ENCODE measurements around the gene LMO2. TPM values are rescaled to one million over a fixed set of nuclear protein-coding genes. Genes with fewer than 3 reads are reported as not detected.

The LMO2 gene
- total RNA-seq, 1 donor from 2014 or later = 65.1 TPM

DNA sequence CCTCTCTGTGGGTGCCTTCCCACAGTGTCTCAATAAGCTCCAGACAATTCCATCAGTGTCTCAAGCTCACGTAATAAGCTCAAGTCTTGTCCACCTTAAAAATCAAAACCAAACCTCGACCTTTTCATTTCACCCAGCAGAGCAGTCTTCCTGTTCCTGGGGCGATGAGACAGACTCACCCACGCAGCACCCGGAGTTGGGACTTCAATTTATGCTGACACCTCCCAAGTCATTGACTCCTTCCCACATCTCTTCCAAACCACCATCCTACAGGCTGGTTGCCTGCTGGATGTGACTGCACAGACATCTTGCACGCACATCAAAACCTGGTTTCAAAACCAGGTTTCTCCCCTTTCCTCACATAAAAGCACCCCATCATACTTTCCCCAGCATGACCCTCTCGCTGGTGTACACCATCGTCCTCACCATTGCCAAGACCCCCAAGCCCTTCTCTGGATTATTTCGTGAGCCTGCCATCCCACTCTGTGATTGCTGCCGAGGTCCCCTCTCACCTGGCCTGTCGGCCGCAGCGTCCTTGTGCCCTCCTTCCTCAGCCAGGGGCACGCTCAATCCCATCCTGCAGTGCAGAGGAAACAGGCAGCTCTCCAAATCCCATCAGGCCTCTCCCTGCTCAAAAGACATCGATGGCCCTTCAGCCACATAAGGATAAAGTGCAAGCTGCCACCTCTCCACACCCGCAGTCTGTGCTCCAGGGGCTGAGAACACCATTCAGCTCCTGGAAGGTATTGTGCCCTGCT is 72.4 kb downstream of the LMO2 start:
- no peak overlapping the region for H3K27ac ChIP-seq
- no peak for TF ChIP-seq CTCF (IDR thresholded peaks at IDR 0.05)
- no peaks in the 10 kb centered on the region for H3K4me1 ChIP-seq
- H3K27me3 ChIP-seq = peaks cover 3% of the 10 kb centered on the region
- no peaks in the 10 kb centered on the region for H3K9me3 ChIP-seq
- ATAC-seq = no peak
- no peaks in the 10 kb centered on the region for H3K36me3 ChIP-seq
- intact Hi-C loops (cut with DNase I) = no loop called here
- H3K4me3 ChIP-seq = no peak overlapping the region
- no peak for DNase-seq

Other genes with a start within 250 kb of the LMO2 start
- 1.5 TPM for gene C11orf91, start 191.2 kb downstream of the LMO2 start, total RNA-seq
- 1,004 TPM for gene CD59, start 155.7 kb downstream of the LMO2 start, total RNA-seq
- 32.5 TPM for gene FBXO3, start 117.6 kb downstream of the LMO2 start, total RNA-seq
- 164 TPM for gene CAPRIN1, start 159.7 kb upstream of the LMO2 start, total RNA-seq
- gene NAT10, start 213.6 kb upstream of the LMO2 start, total RNA-seq = 42.9 TPM

Data from upper lobe of right lung (tissue), 1 donor.